Liver (tissue), 9 donors: ENCODE measurements around the gene SH2D6. TPM values are rescaled to one million over a fixed set of nuclear protein-coding genes. Genes with fewer than 3 reads are reported as not detected.

Source experiments
- DNase-seq: peaks from one replicate; pipeline ENCODE4 v3.0.0-alpha.2; 2017; ENCODE audit warnings: low spot score
- H3K27ac ChIP-seq, 2 donors: one replicate each; pipeline ENCODE4 v1.7.0; 2013; ENCODE audit warnings: inconsistent platforms in 2 of 2, low read length in 2 of 2, control low read depth in 1 of 2, low read depth in 1 of 2, mild to moderate bottlenecking in 1 of 2
- H3K27me3 ChIP-seq, 4 donors: one replicate each; pipeline versions ENCODE4 v1.6.1 to v1.7.0; 2013; ENCODE audit warnings: low read length in 3 of 4, inconsistent platforms in 1 of 4, mild to moderate bottlenecking in 1 of 4, moderate library complexity in 1 of 4; ENCODE audit not compliant: control insufficient read depth in 4 of 4, insufficient read depth in 4 of 4
- H3K36me3 ChIP-seq, 4 donors: one replicate each; pipeline versions ENCODE4 v1.6.1 to v1.7.0; 2013; ENCODE audit warnings: low read length in 3 of 4, mild to moderate bottlenecking in 3 of 4, low read depth in 1 of 4, moderate library complexity in 1 of 4; ENCODE audit not compliant: control insufficient read depth in 4 of 4, insufficient read depth in 3 of 4
- H3K4me1 ChIP-seq, 4 donors: one replicate each; pipeline versions ENCODE4 v1.6.1 to v1.7.0; 2013; ENCODE audit warnings: low read length in 3 of 4, mild to moderate bottlenecking in 3 of 4, moderate library complexity in 1 of 4; ENCODE audit not compliant: control insufficient read depth in 4 of 4, insufficient read depth in 4 of 4
- H3K4me3 ChIP-seq, 3 donors: one replicate each; pipeline versions ENCODE4 v1.6.1 to v1.7.0; 2013; ENCODE audit warnings: low read length in 3 of 3, control low read depth in 1 of 3, low read depth in 1 of 3, mild to moderate bottlenecking in 1 of 3
- H3K9ac ChIP-seq, 2 donors: one replicate each; pipeline ENCODE4 v1.7.0; 2013; ENCODE audit warnings: low read length in 2 of 2, mild to moderate bottlenecking in 2 of 2, moderate library complexity in 2 of 2, control low read depth in 1 of 2, low read depth in 1 of 2
- H3K9me3 ChIP-seq, 4 donors: one replicate each; pipeline versions ENCODE4 v1.6.1 to v1.7.0; 2013; ENCODE audit warnings: low read length in 3 of 4; ENCODE audit not compliant: control insufficient read depth in 4 of 4
- ATF3 ChIP-seq: IDR thresholded peaks from 2 replicates; pipeline ENCODE4 v1.6.1; 2016; ENCODE audit warnings: antibody characterized with exemption
- EGR1 ChIP-seq, 2 donors: IDR thresholded peaks; 2 replicates each; pipeline ENCODE4 v1.6.1; 2016 to 2018; ENCODE audit warnings: antibody characterized with exemption in 2 of 2, low read depth in 2 of 2
- FOXA1 ChIP-seq: IDR thresholded peaks from 2 replicates; pipeline ENCODE4 v1.6.1; 2016; ENCODE audit warnings: antibody characterized with exemption
- FOXA2 ChIP-seq: IDR thresholded peaks from 2 replicates; pipeline ENCODE4 v1.6.1; 2016; ENCODE audit warnings: antibody characterized with exemption
- GABPA ChIP-seq, 2 donors: IDR thresholded peaks in 1 of 2; conservative IDR thresholded peaks in 1 of 2; 2 replicates each; pipeline ENCODE4 v1.6.1; 2016; ENCODE audit warnings: antibody characterized with exemption in 2 of 2, mild to moderate bottlenecking in 1 of 2, moderate library complexity in 1 of 2
- HNF4A ChIP-seq, 2 donors: conservative IDR thresholded peaks; 2 replicates each; pipeline ENCODE4 v1.6.1; 2016; ENCODE audit warnings: antibody characterized with exemption in 2 of 2, mild to moderate bottlenecking in 2 of 2
- HNF4G ChIP-seq: IDR thresholded peaks from 2 replicates; pipeline ENCODE4 v1.6.1; 2016; ENCODE audit warnings: antibody characterized with exemption
- JUND ChIP-seq, 2 donors: IDR thresholded peaks; 2 replicates each; pipeline ENCODE4 v1.6.1; 2016; ENCODE audit warnings: antibody characterized with exemption in 2 of 2
- MAX ChIP-seq: IDR thresholded peaks from 2 replicates; pipeline ENCODE4 v1.6.1; 2016; ENCODE audit warnings: antibody characterized with exemption
- NR2F2 ChIP-seq: IDR thresholded peaks from 2 replicates; pipeline ENCODE4 v1.6.1; 2016; ENCODE audit warnings: antibody characterized with exemption
- RAD21 ChIP-seq, 2 donors: IDR thresholded peaks; 2 replicates each; pipeline ENCODE4 v1.6.1; 2016; ENCODE audit warnings: antibody characterized with exemption in 2 of 2, mild to moderate bottlenecking in 2 of 2
- REST ChIP-seq: IDR thresholded peaks from 2 replicates; pipeline ENCODE4 v1.6.1; 2016; ENCODE audit warnings: antibody characterized with exemption, mild to moderate bottlenecking
- RXRA ChIP-seq, 2 donors: IDR thresholded peaks; 2 replicates each; pipeline ENCODE4 v1.6.1; 2017 to 2018; ENCODE audit warnings: antibody characterized with exemption in 2 of 2, mild to moderate bottlenecking in 1 of 2
- SP1 ChIP-seq: IDR thresholded peaks from 2 replicates; pipeline ENCODE4 v1.6.1; 2018; ENCODE audit warnings: antibody characterized with exemption, mild to moderate bottlenecking
- TAF1 ChIP-seq: conservative IDR thresholded peaks from 2 replicates; pipeline ENCODE4 v1.6.1; 2016; ENCODE audit warnings: antibody characterized with exemption, mild to moderate bottlenecking
- YY1 ChIP-seq: IDR thresholded peaks from 2 replicates; pipeline ENCODE4 v1.6.1; 2016; ENCODE audit warnings: antibody characterized with exemption, mild to moderate bottlenecking
- ZBTB33 ChIP-seq: IDR thresholded peaks from 2 replicates; pipeline ENCODE4 v1.6.1; 2016; ENCODE audit warnings: antibody characterized with exemption
- WGBS: extraction: QIAGEN DNeasy Blood & Tissue Kit; methylation state at CpG from one replicate; pipeline ENCODE4 v1.1.7; 2013; 5-methylcytosine and 5-hydroxymethylcytosine counted together
- polyA plus RNA-seq, 2 donors: library from polyadenylated mRNA; stranded (reverse) in 1 of 2; unstranded in 1 of 2; fragments of 200-250 nt in 1 of 2; fragments of >200 nt in 1 of 2; fragmentation: Nextera tagmentation in 1 of 2; extraction: Ambion mirVana in 1 of 2; gene quantifications; one replicate each; pipeline versions ENCODE4 v1.2.1 to v1.2.3, GENCODE V29; 2013 to 2015
- total RNA-seq, 2 donors: library from RNA; depleted of rRNA; stranded (reverse); fragments of >200 nt; gene quantifications; one replicate each; pipeline ENCODE4 v1.2.3, GENCODE V29; 2014
- donor health status: healthy.
- donor health status: healthy.
- donor health status: healthy.
- donor health status: healthy.
- donor health status: healthy.

Gene SH2D6
- total and polyA plus RNA-seq, 4 donors, result 0.28 to 0.92 (median 0.39) TPM; not detected in 1

- 68% methylated on average over 2 of the region's 2 CpGs for WGBS
- no peak for DNase-seq
- TF ChIP-seq NR2F2 (no peak), FOXA2 (no peak), ATF3 (no peak), RXRA (IDR thresholded peaks at IDR 0.05) (no peak), FOXA1 (no peak), JUND (IDR thresholded peaks at IDR 0.05) (no peak)
- Histone ChIP-seq H3K9ac (no peak overlapping the region), H3K27ac (peak overlapping the region; percentile 39 to 43), H3K36me3 (no peaks in the 10 kb centered on the region), H3K9me3 (no peaks in the 10 kb centered on the region), H3K4me3 (no peak overlapping the region), H3K4me1 (peaks cover 30 to 65% (median 61%) of the 10 kb centered on the region in 4 donors), H3K27me3 (no peaks in the 10 kb centered on the region)
Measured at GRCh38 chr2:85422072-85422457, 3.6 kb downstream of the SH2D6 start.

GRCh38 chr2:85423525-85423924 lies 5.0 kb downstream of the SH2D6 start:
- H3K9me3 ChIP-seq, result no peaks in the 10 kb centered on the region
- H3K9ac ChIP-seq, result no peak overlapping the region
- WGBS, result 91% methylated on average over 5 of the region's 5 CpGs
- no peak overlapping the region for H3K4me3 ChIP-seq
- peaks cover 32 to 66% (median 63%) of the 10 kb centered on the region in 4 donors for H3K4me1 ChIP-seq
- DNase-seq, result no peak
- H3K27ac ChIP-seq, result no peak overlapping the region
- TF ChIP-seq GABPA (IDR thresholded peaks at IDR 0.05 in 1 of 2, conservative IDR thresholded peaks at IDR 0.05 in 1 of 2), result no peak
- no peak for TF ChIP-seq RXRA (IDR thresholded peaks at IDR 0.05)
- TF ChIP-seq HNF4A (conservative IDR thresholded peaks at IDR 0.05), result no peak
- TF ChIP-seq ATF3, result no peak
- no peak for TF ChIP-seq TAF1
- no peak for TF ChIP-seq FOXA1
- no peak for TF ChIP-seq EGR1 (IDR thresholded peaks at IDR 0.05; ENCODE audit: low read depth in 2 of 2)
- TF ChIP-seq HNF4G, result no peak
- no peak for TF ChIP-seq YY1
- no peak for TF ChIP-seq SP1
- no peak for TF ChIP-seq ZBTB33
- no peak for TF ChIP-seq FOXA2
- no peak for TF ChIP-seq RAD21 (IDR thresholded peaks at IDR 0.05)
- TF ChIP-seq JUND (IDR thresholded peaks at IDR 0.05), result no peak
- H3K36me3 ChIP-seq, result no peaks in the 10 kb centered on the region
- no peaks in the 10 kb centered on the region for H3K27me3 ChIP-seq

- no peak for DNase-seq
- peaks cover 27 to 49% (median 46%) of the 10 kb centered on the region in 4 donors for H3K4me1 ChIP-seq
- H3K27ac ChIP-seq, result peak overlapping the region in 1 of 2 donors; percentile 43
- no peaks in the 10 kb centered on the region for H3K9me3 ChIP-seq
- H3K27me3 ChIP-seq, result no peaks in the 10 kb centered on the region
- 43% methylated on average over 3 of the region's 3 CpGs for WGBS
- no peak overlapping the region for H3K4me3 ChIP-seq
- no peak overlapping the region for H3K9ac ChIP-seq
- no peaks in the 10 kb centered on the region for H3K36me3 ChIP-seq
- peak; percentile 82 for TF ChIP-seq MAX
- peak; percentile 64 to 85 for TF ChIP-seq RAD21 (IDR thresholded peaks at IDR 0.05)
- no peak for TF ChIP-seq GABPA (IDR thresholded peaks at IDR 0.05 in 1 of 2, conservative IDR thresholded peaks at IDR 0.05 in 1 of 2)
- TF ChIP-seq ZBTB33, result no peak
- TF ChIP-seq FOXA2, result peak; percentile 47
- TF ChIP-seq RXRA (IDR thresholded peaks at IDR 0.05), result peak; percentile 90
- peak; percentile 75 for TF ChIP-seq HNF4G
- peak; percentile 91 for TF ChIP-seq SP1
- peak in 1 of 2 donors; percentile 85 for TF ChIP-seq JUND (IDR thresholded peaks at IDR 0.05)
- TF ChIP-seq HNF4A (conservative IDR thresholded peaks at IDR 0.05), result peak; percentile 85 to 91
- peak; percentile 68 for TF ChIP-seq REST
Measured at GRCh38 chr2:85425588-85425987, 7.1 kb downstream of the SH2D6 start.
